HepG2 (cell line): Measurements from ENCODE around the gene FAF2. TPM values are rescaled to one million over a fixed set of nuclear protein-coding genes. Genes with fewer than 3 reads are reported as not detected.

Experiments
- DMAP1 ChIP-seq: IDR thresholded peaks from 2 replicates; pipeline ENCODE4 v1.6.1; 2016
- FOXJ3 ChIP-seq: sonication (generic); formaldehyde crosslinking; IDR thresholded peaks from 2 replicates; pipeline ENCODE4 v1.4.0; 2020; ENCODE audit warnings: missing genetic modification reagents, mild to moderate bottlenecking, borderline replicate concordance
- HDAC6 ChIP-seq: fragments of 200-600 bp; sonication (generic); IDR thresholded peaks from 2 replicates; pipeline ENCODE4 v1.7.0; 2017; ENCODE audit warnings: mild to moderate bottlenecking, antibody characterized with exemption, low read length, low read depth
- JUN ChIP-seq: sonication (generic); formaldehyde crosslinking; IDR thresholded peaks from 2 replicates; pipeline ENCODE4 v1.4.0; 2020; ENCODE audit warnings: mild to moderate bottlenecking, missing genetic modification reagents
- KLF12 ChIP-seq: sonication (generic); formaldehyde crosslinking; IDR thresholded peaks from 2 replicates; pipeline ENCODE4 v1.4.0; 2020; ENCODE audit warnings: missing genetic modification reagents, borderline replicate concordance
- KLF6 ChIP-seq: IDR thresholded peaks from 2 replicates; pipeline ENCODE4 v1.8.0; 2016; ENCODE audit warnings: missing biosample characterization, missing genetic modification reagents
- MYNN ChIP-seq: sonication (generic); formaldehyde crosslinking; IDR thresholded peaks from 2 replicates; pipeline ENCODE4 v1.4.0; 2020; ENCODE audit warnings: mild to moderate bottlenecking, low read depth, missing genetic modification reagents
- NBN ChIP-seq: fragments of 450-650 bp; conservative IDR thresholded peaks from 2 replicates; pipeline ENCODE4 v1.6.1; 2017
- NCOR1 ChIP-seq: fragments of 200-600 bp; sonication (generic); IDR thresholded peaks from 2 replicates; pipeline ENCODE4 v1.7.0; 2017; ENCODE audit warnings: antibody characterized with exemption, low read length, borderline replicate concordance
- NFE2L1 ChIP-seq: sonication (generic); formaldehyde crosslinking; IDR thresholded peaks from 2 replicates; pipeline ENCODE4 v1.4.0; 2020; ENCODE audit warnings: missing genetic modification reagents, mild to moderate bottlenecking, borderline replicate concordance
- NFKB2 ChIP-seq: sonication (generic); formaldehyde crosslinking; IDR thresholded peaks from 2 replicates; pipeline ENCODE4 v1.4.0; 2020; ENCODE audit warnings: missing genetic modification reagents, borderline replicate concordance
- NR1H2 ChIP-seq: sonication (generic); formaldehyde crosslinking; IDR thresholded peaks from 2 replicates; pipeline ENCODE4 v1.8.1; 2022; ENCODE audit warnings: low read depth, missing genetic modification reagents, borderline replicate concordance
- PHF20 ChIP-seq: sonication (generic); formaldehyde crosslinking; IDR thresholded peaks from 2 replicates; pipeline ENCODE4 v1.5.0; 2020; ENCODE audit warnings: mild to moderate bottlenecking, missing genetic modification reagents
- PLRG1 ChIP-seq: fragments of 450-650 bp; conservative IDR thresholded peaks from 2 replicates; pipeline ENCODE4 v1.6.1; 2016
- RAD21 ChIP-seq: fragments of 450-650 bp; formaldehyde crosslinking; IDR thresholded peaks from 2 replicates; pipeline ENCODE4 v1.5.0; 2020; ENCODE audit warnings: mild to moderate bottlenecking
- SP1 ChIP-seq, 2 experiments: fragments of 450-650 bp in 1 of 2; sonication (generic) in 1 of 2; formaldehyde crosslinking in 1 of 2; IDR thresholded peaks; 2 replicates each; pipeline versions ENCODE4 v1.4.0 to v1.6.1; 2016 to 2020; ENCODE audit warnings: missing genetic modification reagents in 1 of 2
- SP140L ChIP-seq: sonication (generic); formaldehyde crosslinking; IDR thresholded peaks from 2 replicates; pipeline ENCODE4 v1.4.0; 2020; ENCODE audit warnings: missing genetic modification reagents, borderline replicate concordance
- ZBTB20 ChIP-seq: sonication (generic); formaldehyde crosslinking; IDR thresholded peaks from 2 replicates; pipeline ENCODE4 v1.8.1; 2023; ENCODE audit warnings: missing genetic modification reagents, low read depth, mild to moderate bottlenecking, borderline replicate concordance
- ZFAT ChIP-seq: sonication (generic); formaldehyde crosslinking; conservative IDR thresholded peaks from 2 replicates; pipeline ENCODE4 v1.8.1; 2023; ENCODE audit warnings: missing genetic modification reagents, inconsistent platforms
- ZFP90 ChIP-seq: sonication (generic); formaldehyde crosslinking; IDR thresholded peaks from 2 replicates; pipeline ENCODE4 v1.8.0; 2022; ENCODE audit warnings: missing genetic modification reagents, mild to moderate bottlenecking, inconsistent platforms, borderline replicate concordance
- ZNF20 ChIP-seq: sonication (generic); formaldehyde crosslinking; IDR thresholded peaks from 2 replicates; pipeline ENCODE4 v1.4.0; 2020; ENCODE audit warnings: mild to moderate bottlenecking, moderate library complexity, missing genetic modification reagents
- ZNF256 ChIP-seq: sonication (generic); formaldehyde crosslinking; conservative IDR thresholded peaks from 2 replicates; pipeline ENCODE4 v1.4.0; 2020; ENCODE audit warnings: missing genetic modification reagents
- ZNF350 ChIP-seq: sonication (generic); formaldehyde crosslinking; IDR thresholded peaks from 2 replicates; pipeline ENCODE4 v1.4.0; 2020; ENCODE audit warnings: mild to moderate bottlenecking, low read depth, missing genetic modification reagents, borderline replicate concordance
- ZNF549 ChIP-seq: sonication (generic); formaldehyde crosslinking; IDR thresholded peaks from 2 replicates; pipeline ENCODE4 v1.5.0; 2020; ENCODE audit warnings: missing genetic modification reagents
- ZNF616 ChIP-seq: sonication (generic); formaldehyde crosslinking; IDR thresholded peaks from 2 replicates; pipeline ENCODE4 v1.5.0; 2020; ENCODE audit warnings: low read depth, mild to moderate bottlenecking, missing genetic modification reagents
- ZNF841 ChIP-seq: sonication (generic); formaldehyde crosslinking; IDR thresholded peaks from 2 replicates; pipeline ENCODE4 v1.8.1; 2023; ENCODE audit warnings: missing genetic modification reagents, borderline replicate concordance
- polyA plus RNA-seq, 8 experiments: library from polyadenylated mRNA; depleted of rRNA in 3 of 8; stranded (reverse) in 7 of 8; unstranded in 1 of 8; fragments of >200 nt; fragmentation: Illumina TruSeq in 4 of 8; extraction: Trizol in 4 of 8; gene quantifications; 2 replicates each; pipeline versions ENCODE4 v1.2.1 to v1.2.3, GENCODE V29; 2011 to 2016; ENCODE audit warnings: low read depth in 4 of 8, missing spikeins in 1 of 8, mixed read lengths in 1 of 8; ENCODE audit not compliant: insufficient read depth in 1 of 8
- total RNA-seq, 5 experiments: library from RNA; depleted of rRNA; stranded (reverse); fragments of >200 nt; fragmentation: Illumina TruSeq; extraction: Trizol; gene quantifications; 2 replicates each; pipeline ENCODE4 v1.2.3, GENCODE V29; 2016; ENCODE audit warnings: low read depth in 1 of 5
- TF ChIP-seq, protein P1 (sequence below): sonication (generic); formaldehyde crosslinking; IDR thresholded peaks from 2 replicates; pipeline ENCODE4 v1.9.0; 2021; ENCODE audit warnings: missing genetic modification reagents, borderline replicate concordance
- TF ChIP-seq, protein P2 (sequence below): sonication (generic); formaldehyde crosslinking; IDR thresholded peaks from 2 replicates; pipeline ENCODE4 v1.4.0; 2020; ENCODE audit warnings: missing genetic modification reagents, borderline replicate concordance

The FAF2 gene
- total and polyA plus RNA-seq, 2 of the 13 experiments (the other 11 are each of a cell fraction or from before 2014, with no cell fraction given), result 27.8 to 34.3 TPM

GRCh38 chr5:176415952-176416924 is 31.9 kb upstream of the FAF2 start, which contains the start of gene CLTB (continued):
- TF ChIP-seq ZFAT (CRISPR knock-in tag) (no peak), ZNF256 (CRISPR knock-in tag) (no peak), FOXJ3 (CRISPR knock-in tag) (no peak), DMAP1 (CRISPR knock-in tag) (no peak), SP1 (IDR thresholded peaks at IDR 0.05) (no peak), SP1 (CRISPR knock-in tag; IDR thresholded peaks at IDR 0.05) (peak; percentile 85), HDAC6 (no peak), PLRG1 (no peak), ZNF549 (CRISPR knock-in tag) (no peak), PHF20 (peak; percentile 36; the same call in 1 of the 2 replicates), RAD21 (CRISPR knock-in tag) (peak; percentile 100), NCOR1 (no peak), ZFP90 (CRISPR knock-in tag) (peak; percentile 73; the same call in 1 of the 2 replicates), ZBTB20 (0 out of 2 replicates have a peak, but pooled peaks have one; percentile 14), ZNF841 (CRISPR knock-in tag) (no peak; the same call in 1 of the 2 replicates), ZNF616 (CRISPR knock-in tag) (no peak), NR1H2 (CRISPR knock-in tag) (peak; percentile 45; the same call in 1 of the 2 replicates), NBN (no peak), KLF12 (CRISPR knock-in tag) (no peak), JUN (CRISPR knock-in tag) (0 out of 2 replicates have a peak, but pooled peaks have one; percentile 49), MYNN (CRISPR knock-in tag) (no peak), SP140L (CRISPR knock-in tag) (no peak), ZNF350 (CRISPR knock-in tag) (0 out of 2 replicates have a peak, but pooled peaks have one; percentile 21), NFKB2 (CRISPR knock-in tag) (no peak; the same call in 1 of the 2 replicates), NFE2L1 (CRISPR knock-in tag) (no peak), ZNF20 (no peak), KLF6 (CRISPR knock-in tag) (peak; percentile 72; the same call in 1 of the 2 replicates)
- TF ChIP-seq, protein P1, sequence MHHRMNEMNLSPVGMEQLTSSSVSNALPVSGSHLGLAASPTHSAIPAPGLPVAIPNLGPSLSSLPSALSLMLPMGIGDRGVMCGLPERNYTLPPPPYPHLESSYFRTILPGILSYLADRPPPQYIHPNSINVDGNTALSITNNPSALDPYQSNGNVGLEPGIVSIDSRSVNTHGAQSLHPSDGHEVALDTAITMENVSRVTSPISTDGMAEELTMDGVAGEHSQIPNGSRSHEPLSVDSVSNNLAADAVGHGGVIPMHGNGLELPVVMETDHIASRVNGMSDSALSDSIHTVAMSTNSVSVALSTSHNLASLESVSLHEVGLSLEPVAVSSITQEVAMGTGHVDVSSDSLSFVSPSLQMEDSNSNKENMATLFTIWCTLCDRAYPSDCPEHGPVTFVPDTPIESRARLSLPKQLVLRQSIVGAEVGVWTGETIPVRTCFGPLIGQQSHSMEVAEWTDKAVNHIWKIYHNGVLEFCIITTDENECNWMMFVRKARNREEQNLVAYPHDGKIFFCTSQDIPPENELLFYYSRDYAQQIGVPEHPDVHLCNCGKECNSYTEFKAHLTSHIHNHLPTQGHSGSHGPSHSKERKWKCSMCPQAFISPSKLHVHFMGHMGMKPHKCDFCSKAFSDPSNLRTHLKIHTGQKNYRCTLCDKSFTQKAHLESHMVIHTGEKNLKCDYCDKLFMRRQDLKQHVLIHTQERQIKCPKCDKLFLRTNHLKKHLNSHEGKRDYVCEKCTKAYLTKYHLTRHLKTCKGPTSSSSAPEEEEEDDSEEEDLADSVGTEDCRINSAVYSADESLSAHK (CRISPR knock-in tag), result no peak
- TF ChIP-seq, protein P2, sequence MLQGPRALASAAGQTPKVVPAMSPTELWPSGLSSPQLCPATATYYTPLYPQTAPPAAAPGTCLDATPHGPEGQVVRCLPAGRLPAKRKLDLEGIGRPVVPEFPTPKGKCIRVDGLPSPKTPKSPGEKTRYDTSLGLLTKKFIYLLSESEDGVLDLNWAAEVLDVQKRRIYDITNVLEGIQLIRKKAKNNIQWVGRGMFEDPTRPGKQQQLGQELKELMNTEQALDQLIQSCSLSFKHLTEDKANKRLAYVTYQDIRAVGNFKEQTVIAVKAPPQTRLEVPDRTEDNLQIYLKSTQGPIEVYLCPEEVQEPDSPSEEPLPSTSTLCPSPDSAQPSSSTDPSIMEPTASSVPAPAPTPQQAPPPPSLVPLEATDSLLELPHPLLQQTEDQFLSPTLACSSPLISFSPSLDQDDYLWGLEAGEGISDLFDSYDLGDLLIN (CRISPR knock-in tag), result no peak
